Endothelial cell of umbilical vein (primary cell): ENCODE measurements around the gene COQ2. TPM values are rescaled to one million over a fixed set of nuclear protein-coding genes. Genes with fewer than 3 reads are reported as not detected.

Experiments
- BruUV-seq: library from RNA; stranded (reverse); fragments of 400-500 nt; replicated peaks from 2 replicates; lab custom pipeline; 2021; lab: Mats Ljungman, UMichigan
- CTCF ChIA-PET: fragments of 300-600, 350-600 bp; sonication (Branson Sonifier 250); formaldehyde crosslinking; loops from one replicate; lab custom pipeline; 2021; ENCODE audit warnings: antibody characterized with exemption, inconsistent platforms; lab: Charles Lee
- POLR2A ChIA-PET: fragments of 300-600, 350-600 bp; sonication (Branson Sonifier 250); formaldehyde crosslinking; loops from one replicate; lab custom pipeline; 2021; ENCODE audit warnings: antibody characterized with exemption, inconsistent platforms; lab: Charles Lee
- DNase-seq: peaks from one replicate; pipeline ENCODE4 v3.0.0-alpha.2; 2011; ENCODE audit warnings: low read depth, low spot score
- FAIRE-seq: peaks from 2 replicates; lab custom pipeline; 2011; peaks lifted over from hg19 to GRCh38; lab: Jason Lieb, UNC
- H2AFZ ChIP-seq: 2 replicates; pipeline ENCODE4 v1.6.0; 2012; ENCODE audit warnings: low read depth, low read length, control low read depth, inconsistent platforms
- H3K27ac ChIP-seq: 2 replicates; pipeline ENCODE4 v1.5.1; 2011; ENCODE audit warnings: low read depth, mild to moderate bottlenecking, control low read depth, low read length, moderate library complexity; ENCODE audit not compliant: insufficient read depth
- H3K27me3 ChIP-seq, 2 experiments: 2 replicates each; pipeline versions ENCODE4 v1.6.0 to v1.6.1; 2011; ENCODE audit warnings: low read length in 2 of 2, mixed read lengths in 1 of 2; ENCODE audit not compliant: control insufficient read depth in 2 of 2, insufficient read depth in 2 of 2
- H3K36me3 ChIP-seq, 2 experiments: 2 replicates in 1 of 2; 3 replicates in 1 of 2; pipeline ENCODE4 v1.5.1; 2011; ENCODE audit warnings: low read length in 2 of 2, mild to moderate bottlenecking in 1 of 2, moderate library complexity in 1 of 2; ENCODE audit not compliant: control insufficient read depth in 2 of 2, insufficient read depth in 2 of 2; ENCODE audit errors: extremely low read depth in 1 of 2
- H3K4me1 ChIP-seq: 3 replicates; pipeline ENCODE4 v1.5.1; 2011; ENCODE audit warnings: mild to moderate bottlenecking, low read length; ENCODE audit not compliant: control insufficient read depth, insufficient read depth; ENCODE audit errors: extremely low read depth
- H3K4me2 ChIP-seq: 2 replicates; pipeline ENCODE4 v1.6.1; 2011; ENCODE audit warnings: low read length, control low read depth, mixed read lengths; ENCODE audit not compliant: insufficient read depth
- H3K4me3 ChIP-seq, 3 experiments: fragments of 200-600 bp in 1 of 3; sonication (generic), shearing (Covaris generic) in 1 of 3; replicated peaks in 1 of 3; 2 replicates each; pipeline ENCODE4 v1.5.1; 2011 to 2016; ENCODE audit warnings: control low read depth in 3 of 3, low read length in 3 of 3, mild to moderate bottlenecking in 2 of 3, inconsistent platforms in 1 of 3, low read depth in 1 of 3, moderate library complexity in 1 of 3; ENCODE audit not compliant: insufficient read depth in 1 of 3
- H3K79me2 ChIP-seq: 2 replicates; pipeline ENCODE4 v1.6.0; 2012; ENCODE audit warnings: low read length, inconsistent platforms; ENCODE audit not compliant: control insufficient read depth, insufficient read depth
- H3K9ac ChIP-seq: replicated peaks from 2 replicates; pipeline ENCODE3; 2011; ENCODE audit warnings: low read length, control low read depth; ENCODE audit not compliant: insufficient read depth; ENCODE audit errors: extremely low read depth
- H3K9me1 ChIP-seq: replicated peaks from 3 replicates; pipeline ENCODE4 v1.6.0; 2011; ENCODE audit warnings: mild to moderate bottlenecking, low read length; ENCODE audit not compliant: control insufficient read depth, insufficient read depth; ENCODE audit errors: extremely low read depth
- H3K9me3 ChIP-seq: replicated peaks from 2 replicates; pipeline ENCODE4 v1.5.1; 2012; ENCODE audit warnings: low read length, inconsistent platforms; ENCODE audit not compliant: control insufficient read depth, insufficient read depth
- H4K20me1 ChIP-seq: replicated peaks from 2 replicates; pipeline ENCODE3; 2011; ENCODE audit warnings: mild to moderate bottlenecking, low read length; ENCODE audit not compliant: control insufficient read depth, insufficient read depth; ENCODE audit errors: extremely low read depth
- EZH2 ChIP-seq: IDR thresholded peaks from 2 replicates; pipeline ENCODE4 v1.6.1; 2012; ENCODE audit warnings: borderline replicate concordance, low read depth, mild to moderate bottlenecking, moderate library complexity, low read length, inconsistent platforms; ENCODE audit not compliant: severe bottlenecking
- FOS ChIP-seq: IDR thresholded peaks from 2 replicates; pipeline ENCODE4 v1.6.1; 2011; ENCODE audit warnings: mild to moderate bottlenecking, low read length, moderate library complexity, borderline replicate concordance; ENCODE audit not compliant: insufficient read depth
- GATA2 ChIP-seq: IDR thresholded peaks from 2 replicates; pipeline ENCODE4 v1.7.0; 2011; ENCODE audit warnings: low read depth, mild to moderate bottlenecking, moderate library complexity, mixed read lengths, low read length; ENCODE audit not compliant: insufficient read length, insufficient read depth
- JUN ChIP-seq: IDR thresholded peaks from 2 replicates; pipeline ENCODE4 v1.6.1; 2011; ENCODE audit warnings: borderline replicate concordance, low read depth; ENCODE audit not compliant: insufficient read length, insufficient read depth
- MYC ChIP-seq: IDR thresholded peaks from one replicate; pipeline ENCODE4 v1.6.1; 2011; ENCODE audit warnings: mild to moderate bottlenecking, low read depth, low read length
- POLR2A ChIP-seq: IDR thresholded peaks from 2 replicates; pipeline ENCODE4 v1.6.1; 2012; ENCODE audit warnings: low read depth, mild to moderate bottlenecking, control low read depth, low read length
- POLR2AphosphoS5 ChIP-seq: IDR thresholded peaks from 2 replicates; pipeline ENCODE4 v1.6.1; 2012; ENCODE audit warnings: low read depth, mild to moderate bottlenecking, control low read depth, low read length, moderate library complexity; ENCODE audit not compliant: insufficient read depth
- dilution Hi-C: fragments of 300-500 bp; cut with MboI; formaldehyde crosslinking; loops from one replicate; pipeline ENCODE4 v1.15.0; 2019; ENCODE audit warnings: low sequenced_read_pairs; ENCODE audit not compliant: extremely low pct_ligation_motif_present
- intact Hi-C: fragments of 100-400 bp; cut with micrococcal nuclease; formaldehyde crosslinking; loops from one replicate; pipeline ENCODE4 v1.10.0; 2022
- polyA plus RNA-seq, 4 experiments: library from polyadenylated mRNA; depleted of rRNA in 3 of 4; stranded (reverse) in 3 of 4; unstranded in 1 of 4; fragments of >200 nt; gene quantifications; 2 replicates each; pipeline versions ENCODE4 v1.2.1 to v1.2.3, GENCODE V29; 2011 to 2012; ENCODE audit warnings: missing spikeins in 1 of 4
- total RNA-seq: library from RNA; stranded (reverse); gene quantifications from 2 replicates; pipeline ENCODE4 v1.2.3, GENCODE V29; 2021
- TF ChIP-seq, protein P1 (sequence below), 2 donors: IDR thresholded peaks; 1 replicate in 1 of 2; 2 replicates in 1 of 2; pipeline ENCODE4 v1.5.1; 2011; ENCODE audit warnings: low read length in 2 of 2, mild to moderate bottlenecking in 2 of 2, moderate library complexity in 2 of 2, control low read depth in 1 of 2, inconsistent platforms in 1 of 2, low read depth in 1 of 2; ENCODE audit not compliant: insufficient read depth in 1 of 2; ENCODE audit errors: extremely low read depth in 1 of 2
- TF ChIP-seq, protein P2 (sequence below): IDR thresholded peaks from 2 replicates; pipeline ENCODE4 v1.6.1; 2011; ENCODE audit not compliant: insufficient read depth, insufficient read length

COQ2 gene
- total and polyA plus RNA-seq, 2 donors (not counting 3 experiments of a cell fraction or from before 2014, with no cell fraction given): 25.5 to 28.0 TPM

DNA sequence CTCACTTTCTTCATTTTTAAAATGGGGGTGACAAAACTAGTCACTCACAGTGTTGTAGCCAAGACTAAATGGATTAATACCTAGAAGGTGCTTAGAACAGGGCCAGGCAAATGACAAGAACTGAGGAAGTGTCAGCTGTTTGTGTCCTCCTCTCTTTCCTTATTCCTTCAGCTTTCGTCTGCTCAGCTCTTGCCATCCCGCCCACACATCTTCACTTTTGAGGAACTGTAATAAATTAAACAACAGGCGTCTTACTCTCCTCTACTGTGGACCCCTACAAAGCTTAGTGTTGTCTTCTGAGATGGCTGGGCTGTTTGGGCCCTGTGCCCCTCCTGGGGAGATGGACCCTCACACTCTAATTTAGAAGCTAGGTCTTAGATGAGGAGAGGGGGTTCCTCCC, 47.4 kb upstream of the COQ2 start:
- no peak for FAIRE-seq
- H3K9ac ChIP-seq: no peak overlapping the region
- H2AFZ ChIP-seq: no peak overlapping the region
- no peaks in the 10 kb centered on the region for H3K36me3 ChIP-seq
- TF ChIP-seq POLR2A (no peak), EZH2 (no peak), MYC (no peak), FOS (no peak), POLR2AphosphoS5 (no peak), GATA2 (no peak), JUN (no peak)
- TF ChIP-seq, protein P1, sequence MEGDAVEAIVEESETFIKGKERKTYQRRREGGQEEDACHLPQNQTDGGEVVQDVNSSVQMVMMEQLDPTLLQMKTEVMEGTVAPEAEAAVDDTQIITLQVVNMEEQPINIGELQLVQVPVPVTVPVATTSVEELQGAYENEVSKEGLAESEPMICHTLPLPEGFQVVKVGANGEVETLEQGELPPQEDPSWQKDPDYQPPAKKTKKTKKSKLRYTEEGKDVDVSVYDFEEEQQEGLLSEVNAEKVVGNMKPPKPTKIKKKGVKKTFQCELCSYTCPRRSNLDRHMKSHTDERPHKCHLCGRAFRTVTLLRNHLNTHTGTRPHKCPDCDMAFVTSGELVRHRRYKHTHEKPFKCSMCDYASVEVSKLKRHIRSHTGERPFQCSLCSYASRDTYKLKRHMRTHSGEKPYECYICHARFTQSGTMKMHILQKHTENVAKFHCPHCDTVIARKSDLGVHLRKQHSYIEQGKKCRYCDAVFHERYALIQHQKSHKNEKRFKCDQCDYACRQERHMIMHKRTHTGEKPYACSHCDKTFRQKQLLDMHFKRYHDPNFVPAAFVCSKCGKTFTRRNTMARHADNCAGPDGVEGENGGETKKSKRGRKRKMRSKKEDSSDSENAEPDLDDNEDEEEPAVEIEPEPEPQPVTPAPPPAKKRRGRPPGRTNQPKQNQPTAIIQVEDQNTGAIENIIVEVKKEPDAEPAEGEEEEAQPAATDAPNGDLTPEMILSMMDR (IDR thresholded peaks at IDR 0.05; ENCODE audit: extremely low read depth in 1 of 2, insufficient read depth in 1 of 2, low read depth in 1 of 2, low read length in 2 of 2): no peak
- TF ChIP-seq, protein P2, sequence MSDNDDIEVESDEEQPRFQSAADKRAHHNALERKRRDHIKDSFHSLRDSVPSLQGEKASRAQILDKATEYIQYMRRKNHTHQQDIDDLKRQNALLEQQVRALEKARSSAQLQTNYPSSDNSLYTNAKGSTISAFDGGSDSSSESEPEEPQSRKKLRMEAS: no peak
- H3K9me3 ChIP-seq: no peaks in the 10 kb centered on the region
- BruUV-seq: no TSS peak
- CTCF ChIA-PET: interaction anchor here (1.9 to 2.0 kb wide), 2 partner anchors 47 to 49 kb away, joined by 4 to 5 read pairs; partner anchors contain the start of gene COQ2
- POLR2A ChIA-PET: no interaction called here
- no peaks in the 10 kb centered on the region for H3K9me1 ChIP-seq
- H3K4me3 ChIP-seq: no peak overlapping the region
- no peak overlapping the region for H3K4me2 ChIP-seq
- intact Hi-C loops (no loop called here), dilution Hi-C loops (no loop called here)
- no peak overlapping the region for H3K27ac ChIP-seq
- no peaks in the 10 kb centered on the region for H4K20me1 ChIP-seq
- no peaks in the 10 kb centered on the region for H3K27me3 ChIP-seq
- peaks cover 27% of the 10 kb centered on the region for H3K4me1 ChIP-seq
- no peak for DNase-seq
- no peaks in the 10 kb centered on the region for H3K79me2 ChIP-seq
